PC-3 (cell line): Measurements from ENCODE around the gene CNOT6L. TPM values are rescaled to one million over a fixed set of nuclear protein-coding genes. Genes with fewer than 3 reads are reported as not detected.

Experiments
- ATAC-seq: fragments of 200-7000 bp; cut with Tn5 transposase; 2 replicates; pipeline ENCODE4 v1.9.1; 2020; ENCODE audit warnings: mild to moderate bottlenecking, moderate library complexity
- BruUV-seq: library from RNA; stranded (reverse); fragments of 400-500 nt; replicated peaks from 2 replicates; lab custom pipeline; 2021; lab: Mats Ljungman, UMichigan
- CTCF ChIA-PET: fragments of 300-600 bp; sonication (Branson Sonifier 250); formaldehyde crosslinking; loops from one replicate; lab custom pipeline; 2022; ENCODE audit warnings: antibody characterized with exemption; lab: Charles Lee
- POLR2A ChIA-PET: fragments of 300-600 bp; sonication (Branson Sonifier 250); formaldehyde crosslinking; loops from one replicate; lab custom pipeline; 2022; ENCODE audit warnings: antibody characterized with exemption; ENCODE audit not compliant: unreplicated experiment; lab: Charles Lee
- DNase-seq: peaks from one replicate; pipeline ENCODE4 v3.0.0-alpha.2; 2015
- H2AFZ ChIP-seq: fragments of 300-600 bp; sonication (generic); 2 replicates; pipeline ENCODE4 v1.6.0; 2016; ENCODE audit warnings: antibody characterized with exemption, low read length
- H3F3A ChIP-seq: fragments of 300-600 bp; sonication (generic); one replicate; pipeline ENCODE4 v1.6.0; 2017; ENCODE audit warnings: antibody characterized with exemption, low read length, control low read depth, mild to moderate bottlenecking; ENCODE audit not compliant: unreplicated experiment
- H3K27ac ChIP-seq: fragments of 300-600 bp; sonication (generic); 2 replicates; pipeline ENCODE4 v1.5.1; 2016; ENCODE audit warnings: mild to moderate bottlenecking, low read length
- H3K27me3 ChIP-seq: fragments of 300-600 bp; sonication (generic); 2 replicates; pipeline ENCODE4 v1.6.1; 2016; ENCODE audit warnings: low read length, mixed read lengths
- H3K36me3 ChIP-seq: fragments of 300-600 bp; sonication (generic); 2 replicates; pipeline ENCODE4 v1.6.1; 2016; ENCODE audit warnings: low read depth, mixed run types, low read length, mixed read lengths
- H3K4me1 ChIP-seq: fragments of 300-600 bp; sonication (generic); 2 replicates; pipeline ENCODE4 v1.5.1; 2016; ENCODE audit warnings: low read length; ENCODE audit not compliant: insufficient read depth
- H3K4me2 ChIP-seq: fragments of 300-600 bp; sonication (generic); 2 replicates; pipeline ENCODE4 v1.6.0; 2016; ENCODE audit warnings: low read length
- H3K4me3 ChIP-seq: fragments of 300-600 bp; sonication (generic); 2 replicates; pipeline ENCODE4 v1.5.1; 2016; ENCODE audit warnings: mild to moderate bottlenecking, low read length, mixed read lengths
- H3K79me2 ChIP-seq: fragments of 300-600 bp; sonication (generic); 2 replicates; pipeline ENCODE4 v1.6.1; 2017; ENCODE audit warnings: low read length, mixed read lengths
- H3K9ac ChIP-seq: fragments of 300-600 bp; sonication (generic); 2 replicates; pipeline ENCODE4 v1.6.0; 2016; ENCODE audit warnings: mild to moderate bottlenecking, low read length
- H3K9me2 ChIP-seq: fragments of 300-600 bp; sonication (generic); replicated peaks from 2 replicates; pipeline ENCODE4 v1.6.1; 2016; ENCODE audit warnings: mixed run types, low read length, mixed read lengths
- H3K9me3 ChIP-seq: fragments of 300-600 bp; sonication (generic); 2 replicates; pipeline ENCODE4 v1.6.1; 2016; ENCODE audit warnings: low read length, mixed read lengths
- H4K20me1 ChIP-seq: fragments of 300-600 bp; sonication (generic); 2 replicates; pipeline ENCODE4 v1.6.1; 2016; ENCODE audit warnings: low read length, mixed read lengths
- CTCF ChIP-seq: fragments of 300-600 bp; sonication (generic); conservative IDR thresholded peaks from 2 replicates; pipeline ENCODE4 v1.5.1; 2017; ENCODE audit warnings: antibody characterized with exemption, low read depth, mild to moderate bottlenecking, low read length
- EZH2 ChIP-seq: fragments of 300-600 bp; sonication (generic); IDR thresholded peaks from one replicate; pipeline ENCODE4 v1.6.1; 2017; ENCODE audit warnings: antibody characterized with exemption, mild to moderate bottlenecking, low read length; ENCODE audit not compliant: unreplicated experiment
- EZH2phosphoT487 ChIP-seq: fragments of 300-600 bp; sonication (generic); IDR thresholded peaks from 2 replicates; pipeline ENCODE4 v1.6.1; 2018; ENCODE audit warnings: mild to moderate bottlenecking, antibody characterized with exemption, low read length, borderline replicate concordance
- intact Hi-C: fragments of 100-400 bp; cut with micrococcal nuclease; formaldehyde crosslinking; loops from 2 replicates; pipeline ENCODE4 v1.9.0; 2023
- total RNA-seq: library from RNA; depleted of rRNA; stranded (reverse); fragments of >200 nt; gene quantifications from 2 replicates; pipeline ENCODE4 v1.2.3, GENCODE V29; 2014

Gene CNOT6L
- total RNA-seq, 1 experiment from 2014 or later, result 2.6 TPM

GRCh38 chr4:77843628-77844027 lies 24.5 kb upstream of the CNOT6L start:
- ATAC-seq (no peak), DNase-seq (no peak)
- TF ChIP-seq EZH2 (no peak), CTCF (no peak), EZH2phosphoT487 (no peak)
- Histone ChIP-seq H3K79me2 (no peaks in the 10 kb centered on the region), H3K4me3 (no peak overlapping the region), H4K20me1 (no peaks in the 10 kb centered on the region), H3K9ac (no peak overlapping the region), H3K4me2 (no peak overlapping the region), H3K9me2 (no peaks in the 10 kb centered on the region), H3K27me3 (no peaks in the 10 kb centered on the region), H3K9me3 (no peaks in the 10 kb centered on the region), H3F3A (no peaks in the 10 kb centered on the region), H2AFZ (no peak overlapping the region), H3K36me3 (no peaks in the 10 kb centered on the region), H3K4me1 (no peaks in the 10 kb centered on the region), H3K27ac (no peak overlapping the region)
- BruUV-seq, result no TSS peak
- ChIA-PET CTCF (no interaction called here), POLR2A (no interaction called here)
- intact Hi-C loops, result no loop called here

DNA sequence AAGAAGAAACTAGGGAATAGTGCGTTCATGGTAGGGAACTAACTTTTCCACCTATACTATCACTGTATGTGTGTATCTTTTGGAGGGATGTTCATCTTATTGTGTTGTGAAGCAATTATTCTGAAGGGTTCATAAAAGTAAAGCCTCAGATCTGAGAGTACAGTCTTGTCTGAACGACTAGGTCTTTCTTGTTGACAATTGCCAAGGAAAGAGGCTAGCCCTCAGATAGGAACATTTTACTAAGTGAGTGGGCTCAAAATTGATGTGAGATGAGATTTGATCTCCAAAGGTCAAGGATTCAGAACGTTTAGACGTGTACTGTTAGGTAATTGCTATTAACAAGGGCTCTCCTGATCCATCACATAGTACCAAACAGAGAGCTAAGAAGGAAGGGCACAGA lies 15.2 kb upstream of the CNOT6L start:
- no peak overlapping the region for H3K9ac ChIP-seq
- no peak overlapping the region for H3K4me2 ChIP-seq
- no peaks in the 10 kb centered on the region for H3K79me2 ChIP-seq
- no peak overlapping the region for H3K27ac ChIP-seq
- H3K4me3 ChIP-seq, result no peak overlapping the region
- H3K36me3 ChIP-seq, result no peaks in the 10 kb centered on the region
- ATAC-seq (no peak), DNase-seq (no peak)
- no peaks in the 10 kb centered on the region for H3K9me2 ChIP-seq
- ChIA-PET CTCF (no interaction called here), POLR2A (no interaction called here)
- TF ChIP-seq EZH2phosphoT487 (no peak), EZH2 (no peak), CTCF (no peak)
- no peaks in the 10 kb centered on the region for H3F3A ChIP-seq
- BruUV-seq, result no TSS peak
- intact Hi-C loops, result no loop called here
- H4K20me1 ChIP-seq, result no peaks in the 10 kb centered on the region
- H2AFZ ChIP-seq, result no peak overlapping the region
- no peaks in the 10 kb centered on the region for H3K9me3 ChIP-seq
- H3K27me3 ChIP-seq, result no peaks in the 10 kb centered on the region
- H3K4me1 ChIP-seq, result no peaks in the 10 kb centered on the region

DNA sequence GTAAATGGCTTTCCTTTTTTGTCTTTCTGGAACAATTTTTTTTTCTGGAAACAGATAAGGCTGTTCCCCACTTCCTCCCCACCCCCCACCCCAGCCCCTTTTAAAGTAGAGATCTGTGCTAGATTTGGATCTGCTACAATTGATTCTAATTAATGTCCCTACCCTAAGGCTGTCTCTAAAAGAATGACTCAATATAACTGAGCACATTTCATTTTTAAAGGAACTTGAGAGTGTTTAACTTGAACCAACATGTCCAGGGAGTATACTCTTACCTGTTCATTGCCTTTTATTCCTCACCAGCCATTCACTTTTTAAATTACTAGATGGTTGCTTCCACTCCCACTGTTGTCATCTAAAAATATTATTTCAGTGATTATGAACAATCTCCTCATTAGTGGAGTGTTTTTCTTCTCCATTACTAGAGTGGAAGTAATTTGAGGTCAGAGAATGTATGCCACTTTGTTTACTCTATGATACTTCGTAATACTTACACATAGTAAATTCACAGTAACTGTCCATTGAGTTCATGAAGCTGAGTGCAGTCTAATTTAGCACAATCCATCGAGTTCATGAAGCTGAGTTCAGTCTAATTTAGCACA lies 14.1 kb upstream of the CNOT6L start:
- no peak overlapping the region for H3K4me2 ChIP-seq
- H3K27ac ChIP-seq, result no peak overlapping the region
- H3K4me1 ChIP-seq, result no peaks in the 10 kb centered on the region
- POLR2A ChIA-PET, result no interaction called here
- no peaks in the 10 kb centered on the region for H3K27me3 ChIP-seq
- no peak overlapping the region for H3K9ac ChIP-seq
- H3K9me2 ChIP-seq, result no peaks in the 10 kb centered on the region
- intact Hi-C loops, result no loop called here
- no peak for ATAC-seq
- DNase-seq, result no peak
- H3K36me3 ChIP-seq, result no peaks in the 10 kb centered on the region
- H3K4me3 ChIP-seq, result no peak overlapping the region
- TF ChIP-seq EZH2phosphoT487, result no peak
- no peak for TF ChIP-seq EZH2
- no peak for TF ChIP-seq CTCF
- H3K79me2 ChIP-seq, result no peaks in the 10 kb centered on the region
- no peaks in the 10 kb centered on the region for H4K20me1 ChIP-seq
- H2AFZ ChIP-seq, result no peak overlapping the region
- BruUV-seq, result no TSS peak
- CTCF ChIA-PET, result no interaction called here
- no peaks in the 10 kb centered on the region for H3K9me3 ChIP-seq
- H3F3A ChIP-seq, result no peaks in the 10 kb centered on the region
